HG03460 (cell line): ENCODE measurements around the gene TBX1.

Experiments used
- ATAC-seq: cut with Tn5 transposase; IDR thresholded peaks from one replicate; pipeline ENCODE4 v1.9.1; 2021; ENCODE audit not compliant: unreplicated experiment

The TBX1 gene

GRCh38 chr22:19809741-19810140, 49.2 kb downstream of the TBX1 start:
- ATAC-seq = no peak

DNA sequence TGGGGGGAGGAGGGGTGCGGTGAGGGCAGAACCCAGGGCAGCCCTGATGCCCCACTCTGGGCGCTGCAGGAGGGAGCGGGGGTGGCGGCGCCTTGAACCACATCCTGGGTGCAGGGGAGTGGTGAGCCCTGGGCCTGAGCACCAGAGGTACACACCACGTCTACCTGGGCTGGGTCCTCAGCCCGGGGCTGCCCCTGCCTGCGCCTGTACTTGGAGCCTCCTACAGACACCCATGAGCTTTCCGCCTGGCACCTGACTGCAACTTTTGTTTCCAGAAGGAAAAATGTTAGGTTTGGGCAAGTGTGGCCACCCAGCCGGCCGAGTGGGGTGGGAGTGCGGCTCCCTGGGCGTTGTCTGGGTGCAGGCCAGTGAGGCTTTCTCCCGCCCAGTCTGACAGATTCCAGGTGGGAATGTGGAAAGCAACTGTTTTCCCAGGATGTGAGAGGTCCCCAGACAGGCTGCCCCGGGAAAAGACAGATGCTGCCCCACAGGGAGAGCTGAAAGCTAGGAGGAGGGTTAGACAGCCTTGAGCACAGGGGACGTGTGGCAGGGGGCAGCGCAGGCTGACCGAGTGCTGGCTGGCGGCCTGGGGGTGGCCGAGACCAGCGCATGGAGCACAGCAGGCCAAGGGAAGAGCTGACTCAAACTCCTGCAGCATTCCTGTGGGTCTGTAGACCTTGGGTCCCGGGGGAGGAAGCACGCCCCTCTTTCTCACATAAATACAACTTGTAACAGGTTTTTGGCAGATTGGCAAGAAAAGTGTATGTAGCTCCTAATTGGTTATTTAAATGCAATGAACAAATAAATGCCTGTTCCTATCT, 50.0 kb downstream of the TBX1 start:
- no peak for ATAC-seq

DNA sequence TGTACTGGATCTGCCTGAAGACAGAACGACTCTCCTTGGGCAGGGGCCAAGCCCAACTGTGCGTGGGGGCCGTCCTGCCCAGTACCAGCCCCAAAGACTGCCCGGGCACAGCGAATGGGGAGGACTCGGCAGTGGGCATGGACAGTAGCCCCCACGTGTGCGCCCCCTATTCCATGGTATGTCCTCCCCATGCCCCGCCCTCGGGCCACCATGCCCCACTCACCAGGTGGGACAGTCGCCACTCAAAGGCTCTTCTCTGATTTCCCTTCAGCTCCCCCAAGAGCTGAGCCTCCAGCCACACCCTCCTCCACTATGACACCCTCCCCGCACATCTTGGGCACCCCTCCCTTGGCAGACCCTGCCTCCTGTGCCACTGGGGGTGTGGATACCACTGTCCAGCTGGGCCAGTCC, 50.6 kb downstream of the TBX1 start:
- no peak for ATAC-seq

- no peak for ATAC-seq
Observed at GRCh38 chr22:19811811-19812771, 51.5 kb downstream of the TBX1 start.

- no peak for ATAC-seq
Observed at GRCh38 chr22:19812910-19813309, 52.3 kb downstream of the TBX1 start.

DNA sequence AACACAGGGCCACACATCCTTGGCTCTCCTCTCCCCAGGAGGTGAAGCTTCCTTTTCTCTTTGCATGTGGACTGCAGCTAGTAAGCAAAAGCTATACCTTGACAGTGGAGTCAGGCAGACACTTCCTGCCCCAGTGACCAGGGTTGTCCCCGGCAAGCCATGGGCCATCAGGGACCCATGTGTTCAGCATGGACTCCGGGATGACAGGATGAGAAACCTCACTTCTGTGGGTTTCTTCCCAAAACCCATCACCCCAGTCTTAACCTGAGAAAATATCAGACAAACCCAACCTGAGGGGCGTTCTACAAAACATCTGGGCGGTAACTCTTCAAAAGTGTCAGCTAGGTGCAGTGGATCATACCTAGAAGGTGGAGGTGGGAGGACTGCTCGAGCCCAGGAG, 53.9 kb downstream of the TBX1 start:
- ATAC-seq = no peak

GRCh38 chr22:19815093-19815822, 54.7 kb downstream of the TBX1 start:
- no peak for ATAC-seq

DNA sequence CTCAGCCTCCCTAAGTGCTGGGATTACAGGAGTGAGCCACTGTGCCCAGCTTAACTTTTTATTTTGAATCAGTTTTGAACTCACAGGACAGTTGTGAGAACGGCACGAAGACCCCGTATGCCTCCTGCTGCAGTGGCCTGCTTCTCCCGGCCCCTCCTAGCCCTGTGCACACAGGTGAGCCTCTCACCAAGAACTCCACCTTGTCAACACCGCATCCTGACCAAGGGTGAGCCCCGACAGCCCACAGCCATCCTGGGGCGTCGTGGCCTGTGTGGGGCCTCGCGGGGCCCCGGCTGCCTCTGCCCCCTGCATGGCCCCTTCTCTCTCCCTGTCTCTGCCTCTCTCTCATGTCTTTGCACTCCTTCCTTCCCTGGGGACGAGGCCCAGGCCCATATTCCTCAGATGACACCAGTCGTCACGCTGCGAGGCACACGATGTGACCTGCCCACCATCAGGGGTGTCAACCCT, 55.3 kb downstream of the TBX1 start:
- ATAC-seq = no peak

GRCh38 chr22:19816372-19817119, 56.0 kb downstream of the TBX1 start:
- ATAC-seq = no peak
